Activated CD4-positive, alpha-beta T cell treated with anti-CD3 and anti-CD28 coated beads for 48 hours (primary cell): ENCODE results near the gene ST3GAL6.

Experiments used
- DNase-seq: peaks from one replicate; pipeline ENCODE4 v3.0.0-alpha.2; 2020

Gene ST3GAL6, protein sequence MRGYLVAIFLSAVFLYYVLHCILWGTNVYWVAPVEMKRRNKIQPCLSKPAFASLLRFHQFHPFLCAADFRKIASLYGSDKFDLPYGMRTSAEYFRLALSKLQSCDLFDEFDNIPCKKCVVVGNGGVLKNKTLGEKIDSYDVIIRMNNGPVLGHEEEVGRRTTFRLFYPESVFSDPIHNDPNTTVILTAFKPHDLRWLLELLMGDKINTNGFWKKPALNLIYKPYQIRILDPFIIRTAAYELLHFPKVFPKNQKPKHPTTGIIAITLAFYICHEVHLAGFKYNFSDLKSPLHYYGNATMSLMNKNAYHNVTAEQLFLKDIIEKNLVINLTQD

GRCh38 chr3:98763076-98763475 is at the start of gene ST3GAL6:
Gene ST3GAL6, plus strand, starts transcription at chr3:98763340. Its CDS starts 5,101 bp downstream, at chr3:98768441.
- no peak for DNase-seq

GRCh38 chr3:98713984-98714383 is 49.2 kb upstream of the ST3GAL6 start:
- DNase-seq = no peak

- DNase-seq = no peak
Measured at GRCh38 chr3:98717584-98717983, 45.6 kb upstream of the ST3GAL6 start.

- no peak for DNase-seq
Measured at GRCh38 chr3:98718730-98719129, 44.4 kb upstream of the ST3GAL6 start.

DNA sequence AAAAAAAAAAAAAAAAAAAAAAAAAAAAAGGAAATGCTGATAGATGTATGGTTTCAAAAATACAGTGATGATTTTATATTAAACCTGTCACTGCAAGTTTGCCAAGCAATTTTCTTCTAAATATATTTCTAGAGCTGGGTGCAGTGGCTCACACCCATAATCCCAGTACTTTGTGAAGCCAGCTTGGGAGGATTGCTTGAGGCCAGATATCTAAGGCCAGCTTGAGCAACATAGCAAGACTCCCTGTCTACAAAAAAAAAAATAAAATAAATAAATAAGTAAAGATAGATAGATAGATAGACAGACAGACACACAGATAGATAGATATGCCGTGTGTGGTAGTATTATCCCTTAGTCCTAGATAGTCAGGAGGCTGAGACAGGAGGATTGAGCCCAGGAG is 41.4 kb upstream of the ST3GAL6 start:
- no peak for DNase-seq

GRCh38 chr3:98722389-98722788 is 40.8 kb upstream of the ST3GAL6 start:
- DNase-seq = no peak

DNA sequence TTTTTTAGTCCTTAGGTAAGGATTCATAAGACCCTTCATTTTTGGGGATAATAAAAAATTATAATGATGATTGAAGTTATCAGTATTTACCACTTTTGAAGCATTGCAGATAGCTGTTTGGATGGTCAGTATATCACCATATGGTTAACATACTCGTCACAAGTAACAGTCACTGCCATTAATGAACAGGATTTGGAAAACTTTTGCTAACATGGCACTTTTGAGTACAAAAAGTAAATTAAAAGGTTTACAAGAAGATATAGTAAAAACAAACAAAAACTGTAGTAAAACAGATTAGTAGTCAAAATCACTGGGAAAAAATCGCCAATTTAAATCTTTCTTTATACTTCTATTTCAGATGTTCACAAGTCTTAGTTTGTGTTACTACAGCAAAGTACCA is 37.8 kb upstream of the ST3GAL6 start:
- DNase-seq = no peak

DNA sequence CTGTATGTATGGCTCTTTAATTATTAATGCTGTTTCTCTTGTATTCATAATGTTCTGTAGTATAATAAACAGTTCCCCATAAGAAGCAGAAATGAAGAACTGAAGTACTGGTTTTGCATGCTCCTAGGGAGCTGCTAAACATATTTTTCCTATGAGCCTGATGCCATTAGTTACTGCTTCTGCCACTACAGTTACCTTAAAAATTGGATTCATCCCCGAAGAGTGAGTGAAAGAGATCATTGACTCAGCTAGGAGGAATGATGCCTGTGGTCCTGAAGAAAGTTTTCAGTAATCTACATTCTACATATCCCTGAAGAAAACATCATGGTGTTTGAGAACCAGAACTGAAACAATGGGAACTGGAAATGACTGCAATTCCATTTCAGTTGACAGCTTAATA is 37.1 kb upstream of the ST3GAL6 start:
- DNase-seq = no peak

DNA sequence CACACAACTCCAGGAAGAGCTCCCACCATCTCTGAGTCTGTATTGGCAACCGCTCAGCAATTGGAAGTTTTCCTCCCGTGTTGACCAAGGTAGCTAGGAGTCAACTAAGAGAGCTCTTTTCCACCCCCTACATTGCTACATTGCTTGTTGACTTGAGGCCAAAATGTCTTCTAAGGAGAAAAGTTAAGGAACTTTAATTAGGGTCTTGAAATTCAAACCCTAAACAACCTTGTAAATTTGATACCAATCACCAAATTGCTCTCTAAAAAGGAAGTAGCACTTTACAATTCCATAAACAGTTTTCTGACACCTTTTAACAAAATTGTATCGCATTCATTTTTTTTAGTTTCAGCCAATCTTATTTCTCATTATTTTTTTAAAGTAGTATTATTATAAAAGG is 35.5 kb upstream of the ST3GAL6 start:
- no peak for DNase-seq

GRCh38 chr3:98728672-98729071 is 34.5 kb upstream of the ST3GAL6 start:
- DNase-seq = no peak

GRCh38 chr3:98730338-98730737 is 32.8 kb upstream of the ST3GAL6 start:
- peak; percentile 24 for DNase-seq

GRCh38 chr3:98730886-98731537 is 32.1 kb upstream of the ST3GAL6 start:
- no peak for DNase-seq

- DNase-seq = peak; percentile 22
Measured at GRCh38 chr3:98731720-98732285, 31.3 kb upstream of the ST3GAL6 start.

- DNase-seq = peak; percentile 17
Measured at GRCh38 chr3:98732286-98733052, 30.7 kb upstream of the ST3GAL6 start.

GRCh38 chr3:98733053-98733811 is 29.9 kb upstream of the ST3GAL6 start:
- DNase-seq = peak; percentile 13

DNA sequence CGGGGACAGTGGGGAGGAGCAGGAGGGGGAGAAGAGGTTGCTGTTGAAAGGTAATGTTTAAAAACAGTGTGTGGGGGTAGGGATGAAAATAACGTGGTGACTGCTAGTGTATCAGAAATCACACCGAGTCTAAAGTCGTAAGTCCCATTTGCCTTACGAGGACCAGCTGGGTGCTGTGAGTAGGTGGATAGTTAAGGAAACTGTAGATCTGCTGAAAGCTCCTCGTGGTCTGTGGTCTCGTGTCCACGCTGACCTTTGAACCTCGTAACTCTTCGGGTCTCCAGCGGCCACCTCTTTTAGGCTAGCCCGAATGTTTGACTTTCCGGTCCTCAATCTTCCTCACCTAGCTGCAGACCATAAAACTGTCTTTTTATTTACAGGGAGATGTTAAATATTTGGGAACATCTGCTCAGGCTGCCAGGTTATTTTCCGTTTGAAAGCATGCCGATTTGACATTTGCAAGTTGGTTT is 29.3 kb upstream of the ST3GAL6 start:
- DNase-seq = no peak

GRCh38 chr3:98734306-98734705 is 28.8 kb upstream of the ST3GAL6 start:
- DNase-seq = no peak

DNA sequence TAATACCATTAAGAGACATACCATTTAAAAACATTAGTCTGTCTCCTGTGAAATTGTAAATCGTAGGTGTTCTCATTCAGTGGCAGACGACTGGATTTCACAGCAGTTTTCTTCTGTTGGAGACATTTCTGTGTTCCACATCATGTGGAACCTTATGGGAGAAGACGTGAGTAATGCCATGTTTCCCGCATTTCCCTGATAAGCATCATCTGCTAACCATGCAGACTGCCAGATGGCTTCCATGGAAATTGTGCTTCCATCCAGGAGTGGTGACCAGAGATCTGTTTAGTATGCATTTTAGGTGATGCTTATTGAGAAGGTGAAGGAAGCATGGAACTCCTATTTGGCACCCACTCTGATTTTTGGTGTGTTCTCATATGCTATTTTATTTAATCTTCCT is 28.4 kb upstream of the ST3GAL6 start:
- DNase-seq = no peak

DNA sequence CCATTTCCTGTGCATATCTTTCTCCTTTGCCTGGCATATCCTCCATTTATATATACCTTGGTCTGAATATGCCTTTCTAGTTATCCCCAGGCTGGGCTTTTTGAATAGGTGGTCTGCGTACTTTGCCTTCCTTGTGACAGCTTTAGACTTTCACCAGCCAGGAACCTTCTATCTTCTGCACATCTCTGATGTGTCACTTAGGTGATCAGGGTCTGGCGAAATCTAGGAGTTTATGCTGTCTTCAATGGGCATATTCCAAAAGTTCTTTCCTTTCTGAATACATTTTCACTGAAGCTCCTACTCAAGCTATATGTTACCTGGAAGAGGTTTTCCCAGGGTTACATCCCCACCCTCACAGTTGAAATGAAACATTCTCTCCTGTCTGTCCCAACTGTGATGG is 27.8 kb upstream of the ST3GAL6 start:
- DNase-seq = no peak

DNA sequence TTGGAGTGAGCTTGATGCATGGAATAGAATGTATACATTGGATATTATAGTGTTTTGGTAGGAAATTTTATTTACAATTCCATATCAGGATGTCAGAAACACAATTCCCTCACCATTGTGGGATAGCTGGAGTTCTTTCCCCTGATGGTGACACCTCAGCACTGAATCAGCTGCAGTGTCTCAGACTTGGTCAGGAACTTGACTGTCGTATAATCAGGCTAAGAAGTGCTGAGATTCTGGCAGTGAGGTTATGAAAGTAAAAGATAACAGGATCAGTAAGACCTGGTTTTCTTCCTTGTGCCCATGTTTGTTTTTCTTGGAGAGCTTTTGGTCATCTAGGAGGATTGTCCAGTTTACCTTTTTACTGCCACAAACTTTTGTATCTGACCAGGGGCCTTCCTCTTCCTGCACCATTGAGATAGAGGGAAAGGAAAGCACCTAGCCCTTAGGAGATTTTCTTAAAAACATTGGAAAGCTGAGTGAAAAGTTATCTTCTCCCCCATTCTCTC is 27.3 kb upstream of the ST3GAL6 start:
- no peak for DNase-seq

DNA sequence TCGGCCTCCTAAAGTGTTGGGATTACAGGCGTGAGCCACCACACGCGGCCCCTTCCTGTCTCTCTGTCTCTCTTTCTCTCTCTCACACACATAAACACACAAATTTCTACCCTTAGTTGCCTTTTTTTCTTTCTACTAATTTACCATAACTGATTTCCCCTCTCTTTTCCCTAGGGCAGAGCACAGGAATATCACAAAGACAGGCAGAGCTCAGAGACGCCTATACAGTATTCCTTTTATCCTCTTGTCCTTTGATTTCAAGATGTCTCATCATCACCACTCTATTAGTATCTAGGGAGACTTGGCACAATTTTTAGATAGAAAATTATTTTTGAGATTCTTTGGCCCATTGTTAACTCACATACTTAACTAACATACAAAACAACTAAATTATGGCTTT is 25.8 kb upstream of the ST3GAL6 start:
- no peak for DNase-seq

DNA sequence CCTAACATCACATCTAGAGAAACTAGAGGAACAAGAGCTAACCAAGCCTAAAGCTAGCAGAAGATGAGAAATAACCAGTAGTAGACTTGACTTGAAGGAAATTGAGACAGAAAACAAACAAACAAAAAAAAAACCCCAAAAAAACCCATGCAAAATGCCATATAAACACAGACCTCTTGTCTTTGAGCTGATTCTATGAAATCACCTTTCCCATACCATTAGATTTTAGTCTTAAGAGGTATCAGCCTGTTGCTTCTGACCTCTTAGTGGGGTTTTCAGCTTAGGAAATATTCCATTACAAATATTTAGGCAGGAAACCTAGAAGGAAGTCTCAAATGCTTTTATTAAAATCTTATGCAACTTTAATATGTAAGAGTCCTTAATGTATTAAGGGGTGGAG is 23.9 kb upstream of the ST3GAL6 start:
- DNase-seq = no peak
